Spleen (tissue), 11 donors: ENCODE measurements around the gene COL11A2. TPM values are rescaled to one million over a fixed set of nuclear protein-coding genes. Genes with fewer than 3 reads are reported as not detected.

Experiments used
- DNase-seq: peaks from one replicate; pipeline ENCODE4 v3.0.0-alpha.2; 2020
- H3K27ac ChIP-seq, 8 donors: fragments of 200-600 bp; sonication (generic) in 7 of 8; 1 replicate in 4 of 8; 2 replicates in 4 of 8; pipeline versions ENCODE4 v1.5.0 to v1.8.0; 2016 to 2021; ENCODE audit warnings: inconsistent platforms in 4 of 8, mild to moderate bottlenecking in 4 of 8, moderate library complexity in 1 of 8
- H3K27me3 ChIP-seq, 7 donors: fragments of 200-600 bp; sonication (generic) in 6 of 7; replicated peaks in 1 of 7; 1 replicate in 4 of 7; 2 replicates in 3 of 7; pipeline versions ENCODE4 v1.5.0 to v1.8.0; 2016 to 2021; ENCODE audit warnings: inconsistent platforms in 3 of 7, mild to moderate bottlenecking in 1 of 7
- H3K36me3 ChIP-seq, 6 donors: fragments of 200-600 bp; sonication (generic) in 5 of 6; 1 replicate in 4 of 6; 2 replicates in 2 of 6; pipeline versions ENCODE4 v1.5.0 to v1.8.0; 2016 to 2021; ENCODE audit warnings: inconsistent platforms in 2 of 6
- H3K4me1 ChIP-seq, 6 donors: fragments of 200-600 bp; sonication (generic) in 5 of 6; 1 replicate in 3 of 6; 2 replicates in 3 of 6; pipeline versions ENCODE4 v1.5.0 to v1.8.0; 2016 to 2021; ENCODE audit warnings: inconsistent platforms in 3 of 6
- H3K4me3 ChIP-seq, 8 donors: fragments of 200-600 bp; sonication (generic) in 7 of 8; 1 replicate in 4 of 8; 2 replicates in 4 of 8; pipeline versions ENCODE4 v1.5.0 to v1.8.0; 2016 to 2021; ENCODE audit warnings: inconsistent platforms in 4 of 8, mild to moderate bottlenecking in 4 of 8, moderate library complexity in 2 of 8
- H3K9me3 ChIP-seq, 8 donors: fragments of 200-600 bp; sonication (generic) in 7 of 8; 1 replicate in 4 of 8; 2 replicates in 4 of 8; pipeline versions ENCODE4 v1.5.0 to v1.8.0; 2016 to 2021; ENCODE audit warnings: inconsistent platforms in 4 of 8
- POLR2A ChIP-seq, 3 donors: fragments of 450-650 bp; IDR thresholded peaks; one replicate each; pipeline ENCODE4 v1.5.1; 2017; ENCODE audit warnings: antibody characterized with exemption in 3 of 3, mild to moderate bottlenecking in 1 of 3
- POLR2AphosphoS5 ChIP-seq, 3 donors: sonication (generic); formaldehyde crosslinking; IDR thresholded peaks; one replicate each; pipeline ENCODE4 v1.5.1; 2017; ENCODE audit warnings: antibody characterized with exemption in 3 of 3
- WGBS, 5 donors: extraction: QIAGEN DNeasy Blood & Tissue Kit in 3 of 5; methylation state at CpG; one replicate each; pipeline versions ENCODE4 v1.1.5 to v1.1.7; 2013 to 2018; 5-methylcytosine and 5-hydroxymethylcytosine counted together
- intact Hi-C: fragments of 100-400 bp; cut with DNase I; formaldehyde crosslinking; loops from one replicate; pipeline ENCODE4 v1.15.0; 2023; ENCODE audit warnings: low total_unique reads
- polyA plus RNA-seq, 3 donors: library from polyadenylated mRNA; stranded (reverse); fragments of 200-250 nt; gene quantifications; one replicate each; pipeline ENCODE4 v1.2.1, GENCODE V29; 2013
- total RNA-seq, 7 donors: library from RNA; depleted of rRNA in 3 of 7; stranded (reverse); fragments of >200 nt in 3 of 7; fragmentation: NEBNext Ultra II Directional in 4 of 7; extraction: Animal tissue kit (Norgen Biotek cat#: 25700) in 4 of 7; gene quantifications; one replicate each; pipeline versions ENCODE4 v1.1.0 to v1.2.1, GENCODE V29; 2016 to 2021
- TF ChIP-seq, protein P1 (sequence below), 11 experiments: fragments of 200-600 bp in 7 of 11; fragments of 450-650 bp in 4 of 11; sonication (generic) in 4 of 11; IDR thresholded peaks in 8 of 11; conservative IDR thresholded peaks in 3 of 11; 1 replicate in 7 of 11; 2 replicates in 4 of 11; pipeline versions ENCODE4 v1.4.0 to v1.8.0; 2016 to 2021; ENCODE audit warnings: antibody characterized with exemption in 11 of 11, inconsistent platforms in 4 of 11, mild to moderate bottlenecking in 1 of 11
- donor health status: healthy with polysubstance abuse.
- donor health status: DM: no; HTN: no; CAD: no; lungs with moderate emphysema.
- donor health status: DM: no; HTN: no; CAD: no.
- donor health status: Bipolar disorder and iron deficiency.
- donor health status: healthy.
- donor health status: DM: no; HTN: no; CAD: no.
- donor health status: DM: yes; HTN: yes; CAD: no.

The COL11A2 gene
- total and polyA plus RNA-seq, 10 donors: 0.68 to 2.4 (median 1.3) TPM

DNA sequence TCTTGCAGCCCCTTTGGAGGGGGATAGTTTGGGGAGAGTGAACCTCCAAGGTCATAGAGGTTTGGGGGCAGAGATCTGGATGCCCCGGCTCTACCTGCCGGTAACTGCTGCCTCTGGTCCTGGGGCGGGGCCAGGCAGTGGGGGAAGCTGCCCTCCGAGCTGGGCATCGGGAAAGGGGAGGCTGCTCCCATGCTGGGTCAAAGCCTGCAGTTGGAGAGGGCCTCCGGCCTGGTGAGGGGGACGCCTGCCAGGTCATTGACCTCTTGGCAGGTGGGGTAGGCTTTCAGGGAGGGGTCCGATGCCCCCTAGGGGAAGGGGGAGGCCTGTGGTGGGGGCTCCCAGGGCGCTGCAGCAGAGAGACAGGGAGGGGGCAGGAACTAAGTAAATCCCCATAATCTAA lies 7.1 kb downstream of the COL11A2 start:
- Histone ChIP-seq H3K27ac (no peak overlapping the region), H3K9me3 (peaks cover 0 to 8% (median 0%) of the 10 kb centered on the region in 8 donors), H3K27me3 (peaks cover 0 to 45% (median 0%) of the 10 kb centered on the region in 7 donors), H3K4me1 (peaks cover 6 to 13% (median 12%) of the 10 kb centered on the region in 6 donors), H3K4me3 (no peak overlapping the region), H3K36me3 (no peaks in the 10 kb centered on the region)
- WGBS, 5 donors: 73 to 94% (median 89%) methylated on average over 9 of the region's 9 CpGs
- intact Hi-C loops: no loop called here
- no peak for DNase-seq
- TF ChIP-seq, protein P1, sequence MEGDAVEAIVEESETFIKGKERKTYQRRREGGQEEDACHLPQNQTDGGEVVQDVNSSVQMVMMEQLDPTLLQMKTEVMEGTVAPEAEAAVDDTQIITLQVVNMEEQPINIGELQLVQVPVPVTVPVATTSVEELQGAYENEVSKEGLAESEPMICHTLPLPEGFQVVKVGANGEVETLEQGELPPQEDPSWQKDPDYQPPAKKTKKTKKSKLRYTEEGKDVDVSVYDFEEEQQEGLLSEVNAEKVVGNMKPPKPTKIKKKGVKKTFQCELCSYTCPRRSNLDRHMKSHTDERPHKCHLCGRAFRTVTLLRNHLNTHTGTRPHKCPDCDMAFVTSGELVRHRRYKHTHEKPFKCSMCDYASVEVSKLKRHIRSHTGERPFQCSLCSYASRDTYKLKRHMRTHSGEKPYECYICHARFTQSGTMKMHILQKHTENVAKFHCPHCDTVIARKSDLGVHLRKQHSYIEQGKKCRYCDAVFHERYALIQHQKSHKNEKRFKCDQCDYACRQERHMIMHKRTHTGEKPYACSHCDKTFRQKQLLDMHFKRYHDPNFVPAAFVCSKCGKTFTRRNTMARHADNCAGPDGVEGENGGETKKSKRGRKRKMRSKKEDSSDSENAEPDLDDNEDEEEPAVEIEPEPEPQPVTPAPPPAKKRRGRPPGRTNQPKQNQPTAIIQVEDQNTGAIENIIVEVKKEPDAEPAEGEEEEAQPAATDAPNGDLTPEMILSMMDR (IDR thresholded peaks at IDR 0.05 in 8 of 11, conservative IDR thresholded peaks at IDR 0.05 in 3 of 11): no peak
- TF ChIP-seq POLR2A (IDR thresholded peaks at IDR 0.05): no peak
- TF ChIP-seq POLR2AphosphoS5 (IDR thresholded peaks at IDR 0.05): no peak

DNA sequence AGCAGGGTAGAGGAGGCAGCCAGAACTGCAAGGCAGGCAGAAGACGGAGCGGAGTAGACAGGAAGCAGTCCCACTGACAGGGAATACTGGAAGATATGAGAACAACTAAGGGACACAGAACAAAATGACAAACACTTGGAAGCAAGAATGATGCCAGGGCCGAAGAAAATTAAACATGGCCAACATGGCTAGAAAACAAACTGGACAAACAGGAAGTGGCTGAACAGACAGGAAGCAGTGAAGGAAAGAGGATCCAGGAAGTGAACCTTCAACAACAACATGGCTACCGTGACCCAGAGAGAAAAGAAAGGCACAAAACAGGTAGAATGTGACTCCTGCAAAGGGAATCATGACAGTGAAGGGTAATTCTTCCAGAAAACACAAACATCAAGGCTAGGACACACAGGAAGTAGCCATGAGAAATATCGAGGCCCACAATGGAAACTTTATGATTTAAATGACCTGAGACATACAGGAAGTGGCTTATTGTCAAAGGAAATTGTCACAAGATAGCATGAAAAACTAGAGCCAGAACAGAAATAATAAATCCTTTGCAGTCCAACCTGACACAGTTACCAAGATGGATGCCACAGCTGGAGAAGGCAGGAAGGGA lies 9.1 kb downstream of the COL11A2 start:
- Histone ChIP-seq H3K36me3 (no peaks in the 10 kb centered on the region), H3K9me3 (peaks cover 0 to 8% (median 0%) of the 10 kb centered on the region in 8 donors), H3K4me3 (peak overlapping the region in 1 of 8 donors; percentile 23), H3K27me3 (peaks cover 0 to 28% (median 0%) of the 10 kb centered on the region in 7 donors), H3K4me1 (peaks cover 6 to 13% (median 12%) of the 10 kb centered on the region in 6 donors), H3K27ac (peak overlapping the region; percentile 14 to 71 (median 56))
- intact Hi-C loops: no loop called here
- TF ChIP-seq POLR2A (IDR thresholded peaks at IDR 0.05): no peak
- TF ChIP-seq POLR2AphosphoS5 (IDR thresholded peaks at IDR 0.05): no peak
- TF ChIP-seq, protein P1 (IDR thresholded peaks at IDR 0.05 in 8 of 11, conservative IDR thresholded peaks at IDR 0.05 in 3 of 11): no peak
- 46 to 55% (median 53%) methylated on average over 5 of the region's 5 CpGs for WGBS, 5 donors
- no peak for DNase-seq

DNA sequence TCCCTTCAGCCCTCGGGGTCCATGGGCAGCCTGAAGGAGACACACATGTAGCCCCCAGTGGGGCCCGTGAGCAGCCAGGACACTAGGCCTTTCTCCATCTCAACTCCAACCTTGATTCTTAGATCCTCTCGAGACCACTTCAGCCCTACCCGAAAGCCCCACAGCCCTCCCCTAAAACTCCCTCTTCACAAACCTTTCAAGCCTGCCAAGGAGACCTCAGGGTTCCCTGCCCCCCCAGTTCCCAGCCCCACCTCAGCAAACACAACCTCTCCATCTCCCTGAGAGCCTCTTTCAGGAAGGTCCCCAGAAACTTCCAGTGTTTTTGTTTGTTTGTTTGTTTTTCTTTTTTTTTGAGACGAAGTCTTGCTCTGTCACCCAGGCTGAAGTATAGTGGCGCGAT lies 11.1 kb downstream of the COL11A2 start:
- Histone ChIP-seq H3K36me3 (no peaks in the 10 kb centered on the region), H3K4me1 (peaks cover 6 to 13% (median 12%) of the 10 kb centered on the region in 6 donors), H3K27ac (no peak overlapping the region), H3K9me3 (peaks cover 0 to 8% (median 0%) of the 10 kb centered on the region in 8 donors), H3K27me3 (peaks cover 0 to 12% (median 0%) of the 10 kb centered on the region in 7 donors), H3K4me3 (no peak overlapping the region)
- TF ChIP-seq POLR2A (IDR thresholded peaks at IDR 0.05): no peak
- TF ChIP-seq, protein P1 (IDR thresholded peaks at IDR 0.05 in 8 of 11, conservative IDR thresholded peaks at IDR 0.05 in 3 of 11): no peak
- intact Hi-C loops: no loop called here
- no peak for DNase-seq
- 91 to 94% (median 93%) methylated on average over 7 of the region's 7 CpGs for WGBS, 5 donors

DNA sequence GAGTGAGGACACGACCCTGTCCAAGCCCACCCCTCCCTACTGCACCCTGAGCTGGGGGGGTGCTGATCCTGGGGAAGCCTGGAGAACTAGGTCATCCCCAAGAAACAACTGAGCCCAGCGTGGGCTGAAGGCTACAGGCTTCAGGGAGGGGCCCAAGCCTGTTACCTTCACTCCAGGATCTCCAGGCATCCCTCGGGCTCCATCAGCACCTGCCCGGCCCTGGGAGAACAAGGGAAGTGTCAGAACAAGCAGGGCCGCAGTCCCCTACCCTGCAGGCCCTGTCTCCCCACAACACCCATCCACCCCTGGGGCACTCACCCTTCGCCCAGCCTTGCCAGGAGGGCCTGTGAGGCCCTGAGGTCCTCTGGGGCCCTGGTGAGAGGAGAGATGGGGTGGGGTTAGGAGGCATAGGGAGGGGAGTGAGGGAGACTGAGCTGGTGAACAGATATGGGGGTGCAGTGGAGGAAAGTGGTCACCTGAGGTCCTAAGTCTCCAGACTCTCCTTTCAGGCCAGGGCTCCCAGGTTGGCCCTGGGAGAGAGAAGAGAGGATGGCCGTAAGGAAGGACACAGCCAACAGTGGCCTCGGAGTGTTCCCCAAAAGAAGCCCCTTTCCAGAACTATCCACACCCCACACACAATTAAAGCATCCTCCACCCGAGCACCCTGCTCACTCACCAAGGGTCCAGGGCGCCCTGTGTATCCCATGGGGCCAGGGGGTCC lies 13.4 kb downstream of the COL11A2 start:
- Histone ChIP-seq H3K4me1 (peaks cover 4 to 11% (median 11%) of the 10 kb centered on the region in 6 donors), H3K27ac (no peak overlapping the region), H3K4me3 (no peak overlapping the region), H3K9me3 (peaks cover 0 to 8% (median 0%) of the 10 kb centered on the region in 8 donors), H3K27me3 (no peaks in the 10 kb centered on the region), H3K36me3 (no peaks in the 10 kb centered on the region)
- no peak for DNase-seq
- intact Hi-C loops: no loop called here
- 83 to 90% (median 86%) methylated on average over 9 to 10 of the region's 10 CpGs for WGBS, 5 donors
- TF ChIP-seq POLR2AphosphoS5 (IDR thresholded peaks at IDR 0.05) (no peak), POLR2A (IDR thresholded peaks at IDR 0.05) (no peak)
- TF ChIP-seq, protein P1 (IDR thresholded peaks at IDR 0.05 in 8 of 11, conservative IDR thresholded peaks at IDR 0.05 in 3 of 11): no peak
